ENCODE measurements around the gene PCSK9. TPM values are rescaled to one million over a fixed set of nuclear protein-coding genes. Genes with fewer than 3 reads are reported as not detected.

PCSK9 gene
- total and polyA plus RNA-seq, 2 of the 13 experiments (the other 11 are each of a cell fraction or from before 2014, with no cell fraction given): 33.3 to 80.5 TPM

DNA sequence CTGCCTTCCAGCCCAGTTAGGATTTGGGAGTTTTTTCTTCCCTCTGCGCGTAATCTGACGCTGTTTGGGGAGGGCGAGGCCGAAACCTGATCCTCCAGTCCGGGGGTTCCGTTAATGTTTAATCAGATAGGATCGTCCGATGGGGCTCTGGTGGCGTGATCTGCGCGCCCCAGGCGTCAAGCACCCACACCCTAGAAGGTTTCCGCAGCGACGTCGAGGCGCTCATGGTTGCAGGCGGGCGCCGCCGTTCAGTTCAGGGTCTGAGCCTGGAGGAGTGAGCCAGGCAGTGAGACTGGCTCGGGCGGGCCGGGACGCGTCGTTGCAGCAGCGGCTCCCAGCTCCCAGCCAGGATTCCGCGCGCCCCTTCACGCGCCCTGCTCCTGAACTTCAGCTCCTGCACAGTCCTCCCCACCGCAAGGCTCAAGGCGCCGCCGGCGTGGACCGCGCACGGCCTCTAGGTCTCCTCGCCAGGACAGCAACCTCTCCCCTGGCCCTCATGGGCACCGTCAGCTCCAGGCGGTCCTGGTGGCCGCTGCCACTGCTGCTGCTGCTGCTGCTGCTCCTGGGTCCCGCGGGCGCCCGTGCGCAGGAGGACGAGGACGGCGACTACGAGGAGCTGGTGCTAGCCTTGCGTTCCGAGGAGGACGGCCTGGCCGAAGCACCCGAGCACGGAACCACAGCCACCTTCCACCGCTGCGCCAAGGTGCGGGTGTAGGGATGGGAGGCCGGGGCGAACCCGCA is at the start of gene PCSK9 (continued):
- TF ChIP-seq GATAD1 (CRISPR knock-in tag; IDR thresholded peaks at IDR 0.05) (peak; percentile 32; the same call in 1 of the 2 replicates), RXRA (CRISPR knock-in tag; IDR thresholded peaks at IDR 0.05) (no peak), ZNF264 (CRISPR knock-in tag; IDR thresholded peaks at IDR 0.05) (peak; percentile 82; the same call in 1 of the 2 replicates), ZNF124 (CRISPR knock-in tag; IDR thresholded peaks at IDR 0.05) (peak; percentile 22; the same call in 1 of the 2 replicates), MYNN (CRISPR knock-in tag; IDR thresholded peaks at IDR 0.05; ENCODE audit: low read depth) (no peak; the same call in 1 of the 2 replicates), NFIC (IDR thresholded peaks at IDR 0.05; ENCODE audit: low read length) (no peak), ONECUT2 (CRISPR knock-in tag; IDR thresholded peaks at IDR 0.05) (peak; percentile 55; the same call in 1 of the 2 replicates), ATAD3A (CRISPR knock-in tag; IDR thresholded peaks at IDR 0.05) (no peak), TBP (CRISPR knock-in tag; IDR thresholded peaks at IDR 0.05) (no peak), NFKBIZ (CRISPR knock-in tag; IDR thresholded peaks at IDR 0.05) (no peak), ZNF709 (CRISPR knock-in tag; IDR thresholded peaks at IDR 0.05) (peak; percentile 94), ZNF549 (CRISPR knock-in tag; IDR thresholded peaks at IDR 0.05) (no peak)
- TF ChIP-seq, protein P1, sequence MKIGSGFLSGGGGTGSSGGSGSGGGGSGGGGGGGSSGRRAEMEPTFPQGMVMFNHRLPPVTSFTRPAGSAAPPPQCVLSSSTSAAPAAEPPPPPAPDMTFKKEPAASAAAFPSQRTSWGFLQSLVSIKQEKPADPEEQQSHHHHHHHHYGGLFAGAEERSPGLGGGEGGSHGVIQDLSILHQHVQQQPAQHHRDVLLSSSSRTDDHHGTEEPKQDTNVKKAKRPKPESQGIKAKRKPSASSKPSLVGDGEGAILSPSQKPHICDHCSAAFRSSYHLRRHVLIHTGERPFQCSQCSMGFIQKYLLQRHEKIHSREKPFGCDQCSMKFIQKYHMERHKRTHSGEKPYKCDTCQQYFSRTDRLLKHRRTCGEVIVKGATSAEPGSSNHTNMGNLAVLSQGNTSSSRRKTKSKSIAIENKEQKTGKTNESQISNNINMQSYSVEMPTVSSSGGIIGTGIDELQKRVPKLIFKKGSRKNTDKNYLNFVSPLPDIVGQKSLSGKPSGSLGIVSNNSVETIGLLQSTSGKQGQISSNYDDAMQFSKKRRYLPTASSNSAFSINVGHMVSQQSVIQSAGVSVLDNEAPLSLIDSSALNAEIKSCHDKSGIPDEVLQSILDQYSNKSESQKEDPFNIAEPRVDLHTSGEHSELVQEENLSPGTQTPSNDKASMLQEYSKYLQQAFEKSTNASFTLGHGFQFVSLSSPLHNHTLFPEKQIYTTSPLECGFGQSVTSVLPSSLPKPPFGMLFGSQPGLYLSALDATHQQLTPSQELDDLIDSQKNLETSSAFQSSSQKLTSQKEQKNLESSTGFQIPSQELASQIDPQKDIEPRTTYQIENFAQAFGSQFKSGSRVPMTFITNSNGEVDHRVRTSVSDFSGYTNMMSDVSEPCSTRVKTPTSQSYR (CRISPR knock-in tag; IDR thresholded peaks at IDR 0.05; ENCODE audit: borderline replicate concordance): no peak
- TF ChIP-seq, protein P2, sequence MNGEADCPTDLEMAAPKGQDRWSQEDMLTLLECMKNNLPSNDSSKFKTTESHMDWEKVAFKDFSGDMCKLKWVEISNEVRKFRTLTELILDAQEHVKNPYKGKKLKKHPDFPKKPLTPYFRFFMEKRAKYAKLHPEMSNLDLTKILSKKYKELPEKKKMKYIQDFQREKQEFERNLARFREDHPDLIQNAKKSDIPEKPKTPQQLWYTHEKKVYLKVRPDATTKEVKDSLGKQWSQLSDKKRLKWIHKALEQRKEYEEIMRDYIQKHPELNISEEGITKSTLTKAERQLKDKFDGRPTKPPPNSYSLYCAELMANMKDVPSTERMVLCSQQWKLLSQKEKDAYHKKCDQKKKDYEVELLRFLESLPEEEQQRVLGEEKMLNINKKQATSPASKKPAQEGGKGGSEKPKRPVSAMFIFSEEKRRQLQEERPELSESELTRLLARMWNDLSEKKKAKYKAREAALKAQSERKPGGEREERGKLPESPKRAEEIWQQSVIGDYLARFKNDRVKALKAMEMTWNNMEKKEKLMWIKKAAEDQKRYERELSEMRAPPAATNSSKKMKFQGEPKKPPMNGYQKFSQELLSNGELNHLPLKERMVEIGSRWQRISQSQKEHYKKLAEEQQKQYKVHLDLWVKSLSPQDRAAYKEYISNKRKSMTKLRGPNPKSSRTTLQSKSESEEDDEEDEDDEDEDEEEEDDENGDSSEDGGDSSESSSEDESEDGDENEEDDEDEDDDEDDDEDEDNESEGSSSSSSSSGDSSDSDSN (CRISPR knock-in tag; IDR thresholded peaks at IDR 0.05): peak; percentile 98
- TF ChIP-seq, protein P3, sequence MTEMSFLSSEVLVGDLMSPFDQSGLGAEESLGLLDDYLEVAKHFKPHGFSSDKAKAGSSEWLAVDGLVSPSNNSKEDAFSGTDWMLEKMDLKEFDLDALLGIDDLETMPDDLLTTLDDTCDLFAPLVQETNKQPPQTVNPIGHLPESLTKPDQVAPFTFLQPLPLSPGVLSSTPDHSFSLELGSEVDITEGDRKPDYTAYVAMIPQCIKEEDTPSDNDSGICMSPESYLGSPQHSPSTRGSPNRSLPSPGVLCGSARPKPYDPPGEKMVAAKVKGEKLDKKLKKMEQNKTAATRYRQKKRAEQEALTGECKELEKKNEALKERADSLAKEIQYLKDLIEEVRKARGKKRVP (CRISPR knock-in tag; IDR thresholded peaks at IDR 0.05): no peak
- TF ChIP-seq, protein P4, sequence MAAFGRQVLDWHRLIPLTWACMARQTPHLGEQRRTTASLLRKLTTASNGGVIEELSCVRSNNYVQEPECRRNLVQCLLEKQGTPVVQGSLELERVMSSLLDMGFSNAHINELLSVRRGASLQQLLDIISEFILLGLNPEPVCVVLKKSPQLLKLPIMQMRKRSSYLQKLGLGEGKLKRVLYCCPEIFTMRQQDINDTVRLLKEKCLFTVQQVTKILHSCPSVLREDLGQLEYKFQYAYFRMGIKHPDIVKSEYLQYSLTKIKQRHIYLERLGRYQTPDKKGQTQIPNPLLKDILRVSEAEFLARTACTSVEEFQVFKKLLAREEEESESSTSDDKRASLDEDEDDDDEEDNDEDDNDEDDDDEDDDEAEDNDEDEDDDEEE (CRISPR knock-in tag; IDR thresholded peaks at IDR 0.05): peak; percentile 74
- TF ChIP-seq, protein P5, sequence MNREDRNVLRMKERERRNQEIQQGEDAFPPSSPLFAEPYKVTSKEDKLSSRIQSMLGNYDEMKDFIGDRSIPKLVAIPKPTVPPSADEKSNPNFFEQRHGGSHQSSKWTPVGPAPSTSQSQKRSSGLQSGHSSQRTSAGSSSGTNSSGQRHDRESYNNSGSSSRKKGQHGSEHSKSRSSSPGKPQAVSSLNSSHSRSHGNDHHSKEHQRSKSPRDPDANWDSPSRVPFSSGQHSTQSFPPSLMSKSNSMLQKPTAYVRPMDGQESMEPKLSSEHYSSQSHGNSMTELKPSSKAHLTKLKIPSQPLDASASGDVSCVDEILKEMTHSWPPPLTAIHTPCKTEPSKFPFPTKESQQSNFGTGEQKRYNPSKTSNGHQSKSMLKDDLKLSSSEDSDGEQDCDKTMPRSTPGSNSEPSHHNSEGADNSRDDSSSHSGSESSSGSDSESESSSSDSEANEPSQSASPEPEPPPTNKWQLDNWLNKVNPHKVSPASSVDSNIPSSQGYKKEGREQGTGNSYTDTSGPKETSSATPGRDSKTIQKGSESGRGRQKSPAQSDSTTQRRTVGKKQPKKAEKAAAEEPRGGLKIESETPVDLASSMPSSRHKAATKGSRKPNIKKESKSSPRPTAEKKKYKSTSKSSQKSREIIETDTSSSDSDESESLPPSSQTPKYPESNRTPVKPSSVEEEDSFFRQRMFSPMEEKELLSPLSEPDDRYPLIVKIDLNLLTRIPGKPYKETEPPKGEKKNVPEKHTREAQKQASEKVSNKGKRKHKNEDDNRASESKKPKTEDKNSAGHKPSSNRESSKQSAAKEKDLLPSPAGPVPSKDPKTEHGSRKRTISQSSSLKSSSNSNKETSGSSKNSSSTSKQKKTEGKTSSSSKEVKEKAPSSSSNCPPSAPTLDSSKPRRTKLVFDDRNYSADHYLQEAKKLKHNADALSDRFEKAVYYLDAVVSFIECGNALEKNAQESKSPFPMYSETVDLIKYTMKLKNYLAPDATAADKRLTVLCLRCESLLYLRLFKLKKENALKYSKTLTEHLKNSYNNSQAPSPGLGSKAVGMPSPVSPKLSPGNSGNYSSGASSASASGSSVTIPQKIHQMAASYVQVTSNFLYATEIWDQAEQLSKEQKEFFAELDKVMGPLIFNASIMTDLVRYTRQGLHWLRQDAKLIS (CRISPR knock-in tag; IDR thresholded peaks at IDR 0.05): no peak
